Activated CD8-positive, alpha-beta memory T cell treated with anti-CD3 and anti-CD28 coated beads for 24 hours (primary cell): Measurements from ENCODE around the gene GALNTL6.

ENCODE experiments used
- DNase-seq: peaks from one replicate; pipeline ENCODE4 v3.0.0-alpha.2; 2020

The GALNTL6 gene

DNA sequence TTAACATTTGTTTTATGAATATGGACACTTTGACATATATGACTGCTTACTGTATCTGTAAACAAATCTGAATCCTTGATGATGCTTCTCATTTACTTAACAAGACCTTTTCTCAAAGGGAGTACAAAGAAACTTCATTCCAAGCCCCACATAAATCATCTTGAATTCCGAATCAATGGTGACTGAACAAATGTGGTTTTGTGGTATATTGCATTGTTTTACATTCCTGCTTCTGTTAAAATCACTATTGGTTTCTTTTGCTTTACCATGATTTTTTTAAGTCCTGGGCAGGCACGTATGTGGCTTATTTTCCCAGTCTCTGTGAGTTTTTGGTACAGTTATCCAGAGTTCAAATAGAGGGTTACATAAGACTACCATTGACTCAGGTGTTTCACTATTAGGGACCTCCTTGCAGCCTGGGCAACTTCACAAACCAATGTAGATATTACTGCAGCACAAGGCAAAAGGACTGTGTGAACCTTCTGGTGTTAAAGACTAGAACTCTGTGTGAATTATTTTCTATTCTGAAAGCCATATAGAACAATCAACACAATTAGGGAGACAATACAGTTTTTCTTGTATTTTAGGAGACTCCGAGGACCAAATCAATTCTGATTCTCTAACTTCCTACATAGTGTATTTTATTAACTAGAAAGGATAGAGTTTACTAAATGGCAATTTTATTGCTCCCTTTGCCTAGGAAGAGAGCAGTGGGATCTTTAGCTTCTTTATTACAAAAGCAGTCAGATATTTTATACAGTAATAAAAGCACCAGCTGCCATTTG, 196.4 kb downstream of the GALNTL6 start:
- no peak for DNase-seq

DNA sequence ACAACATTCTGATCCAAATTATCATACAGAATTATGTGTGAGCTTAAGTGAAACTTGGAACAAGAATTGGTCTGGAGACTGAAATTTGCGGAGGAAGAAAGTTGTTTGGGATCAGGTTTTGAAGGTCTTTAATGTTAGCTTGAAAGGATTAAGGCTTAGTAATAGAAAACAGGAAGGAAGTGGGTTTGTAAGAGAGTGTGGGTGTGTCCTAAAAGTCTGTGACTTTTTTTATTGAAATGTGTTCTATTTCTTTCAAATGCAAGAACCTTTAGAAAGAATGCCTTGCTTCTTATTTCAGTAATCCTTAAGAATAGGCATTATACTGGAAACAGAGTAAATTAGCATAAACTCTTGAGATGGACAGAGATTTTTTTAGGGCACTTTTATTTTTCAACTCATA, 198.0 kb downstream of the GALNTL6 start:
- DNase-seq, result no peak

DNA sequence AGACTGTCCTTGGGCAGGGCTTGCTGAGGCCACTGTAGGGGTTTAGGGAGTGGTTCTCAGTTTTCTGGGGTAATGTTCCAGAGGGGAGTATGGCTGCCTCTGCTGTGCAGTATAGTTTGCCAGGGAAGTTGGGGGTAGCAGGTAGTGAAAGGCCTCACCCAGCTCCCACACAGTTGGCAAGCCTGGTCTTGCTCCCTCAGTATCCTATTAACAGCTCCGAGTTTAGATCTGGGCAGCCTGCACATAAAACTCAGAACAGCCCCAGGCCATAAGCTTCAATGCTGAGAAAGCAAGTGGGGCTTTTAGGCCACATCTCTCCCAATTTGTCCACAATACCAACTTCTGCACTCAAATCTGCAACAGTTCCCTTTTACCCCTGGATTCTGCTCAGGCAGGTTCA, 205.2 kb downstream of the GALNTL6 start:
- no peak for DNase-seq

DNA sequence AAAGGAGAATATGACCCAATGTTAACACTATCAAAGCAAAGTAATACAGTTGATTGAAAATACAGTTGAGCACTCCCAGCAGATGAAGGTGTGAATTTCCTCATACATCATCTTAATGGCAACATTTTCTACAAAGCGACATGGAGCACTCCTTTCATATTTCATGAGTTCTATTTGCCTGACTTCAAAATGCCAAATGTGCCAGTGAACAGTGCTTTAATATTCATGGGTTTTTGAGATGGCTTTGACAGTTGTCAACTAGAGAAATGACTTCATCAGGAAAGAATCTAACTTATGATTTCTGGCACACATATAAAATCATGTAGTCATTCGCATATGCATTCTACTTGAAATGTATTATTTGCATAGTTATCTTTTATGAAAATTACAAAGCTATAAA, 222.4 kb downstream of the GALNTL6 start:
- DNase-seq, result no peak

DNA sequence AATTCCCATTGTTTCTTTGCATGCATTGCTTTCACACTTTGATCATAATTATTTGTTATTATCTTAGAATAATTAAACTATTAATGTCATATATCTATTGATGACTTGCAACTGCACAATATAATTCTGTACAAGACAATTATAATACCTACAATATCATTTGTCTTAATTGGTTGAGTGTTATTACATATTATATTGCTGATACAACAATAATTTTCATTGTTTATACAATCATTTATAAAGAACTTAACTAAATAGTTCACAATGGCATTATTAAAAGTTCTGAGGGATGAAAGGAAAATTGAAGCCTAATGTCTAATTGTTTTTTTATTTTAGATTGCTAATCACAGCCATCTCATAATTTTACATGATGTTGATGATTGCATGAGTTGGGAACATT, 227.6 kb downstream of the GALNTL6 start:
- no peak for DNase-seq

DNA sequence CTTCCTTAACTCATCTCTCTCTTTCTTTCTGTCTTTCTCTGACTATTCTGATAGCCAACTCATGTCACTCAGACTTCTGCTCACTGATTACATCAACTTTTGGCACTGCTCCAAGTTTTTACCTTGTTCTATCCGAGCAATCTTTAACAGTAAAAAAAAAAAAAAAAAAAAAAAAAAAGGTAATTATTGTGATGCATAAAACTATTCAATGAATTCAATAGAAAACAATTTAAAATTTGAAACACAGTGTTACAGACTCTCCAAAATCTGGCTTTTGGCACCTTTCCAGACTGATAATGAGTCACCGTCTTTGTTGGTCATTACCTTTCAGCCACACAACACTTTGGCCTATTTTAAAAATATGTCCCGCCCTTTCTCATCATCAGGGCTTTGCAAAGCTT, 229.5 kb downstream of the GALNTL6 start:
- no peak for DNase-seq

DNA sequence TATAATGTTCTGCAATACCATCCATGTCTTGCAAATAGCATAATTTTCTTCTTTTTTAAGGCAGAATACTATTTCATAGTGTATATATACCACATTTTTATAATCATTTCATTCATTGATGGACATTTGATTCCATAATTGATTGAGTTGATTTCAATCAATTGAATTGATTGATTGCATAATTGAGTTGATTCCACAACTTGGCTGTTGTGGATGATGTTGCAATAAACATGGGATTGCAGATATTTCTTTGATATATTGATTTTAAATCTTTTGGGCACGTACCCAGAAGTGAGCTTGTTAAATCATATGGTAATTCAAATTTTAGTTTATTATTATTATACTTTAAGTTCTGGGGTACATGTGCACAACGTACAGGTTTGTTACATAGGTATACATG, 232.8 kb downstream of the GALNTL6 start:
- DNase-seq, result no peak

DNA sequence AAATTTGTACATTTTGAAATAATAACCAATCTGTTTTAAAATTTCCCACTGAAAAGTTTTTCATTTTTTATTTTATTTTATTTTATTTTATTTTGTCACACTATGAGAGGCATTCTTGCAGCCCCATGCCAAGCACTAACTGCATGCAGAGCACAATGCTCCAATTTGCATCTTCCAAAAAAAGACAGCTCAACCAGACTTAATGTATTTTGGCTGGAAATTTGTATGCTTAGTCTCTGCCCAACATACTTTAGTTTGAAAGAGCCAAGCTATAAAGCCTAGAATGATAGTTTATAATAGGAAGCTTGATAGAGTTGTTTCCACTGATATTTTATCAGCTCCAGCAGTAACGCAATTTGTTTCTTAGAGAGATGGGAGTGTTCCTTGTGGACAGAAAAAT, 235.5 kb downstream of the GALNTL6 start:
- no peak for DNase-seq

DNA sequence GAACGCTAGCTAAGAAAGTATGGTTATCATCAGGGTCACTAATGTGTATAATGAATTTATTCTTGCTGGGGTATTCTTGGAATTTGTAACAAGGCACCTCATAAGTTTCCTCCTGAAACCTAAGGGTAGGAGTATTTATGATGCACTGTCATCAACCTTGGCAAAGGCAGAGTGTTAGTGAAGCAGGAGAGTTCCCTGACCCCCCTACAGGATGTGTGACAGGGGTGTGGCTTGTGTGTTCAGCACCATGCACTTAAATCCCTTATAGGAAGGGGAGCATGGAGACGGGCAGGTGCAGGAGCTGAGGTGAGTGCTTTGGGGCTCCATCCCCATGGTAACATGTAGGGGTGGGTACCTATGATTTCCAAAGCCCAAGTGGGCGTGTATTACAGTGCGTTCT, 237.7 kb downstream of the GALNTL6 start:
- DNase-seq, result no peak

DNA sequence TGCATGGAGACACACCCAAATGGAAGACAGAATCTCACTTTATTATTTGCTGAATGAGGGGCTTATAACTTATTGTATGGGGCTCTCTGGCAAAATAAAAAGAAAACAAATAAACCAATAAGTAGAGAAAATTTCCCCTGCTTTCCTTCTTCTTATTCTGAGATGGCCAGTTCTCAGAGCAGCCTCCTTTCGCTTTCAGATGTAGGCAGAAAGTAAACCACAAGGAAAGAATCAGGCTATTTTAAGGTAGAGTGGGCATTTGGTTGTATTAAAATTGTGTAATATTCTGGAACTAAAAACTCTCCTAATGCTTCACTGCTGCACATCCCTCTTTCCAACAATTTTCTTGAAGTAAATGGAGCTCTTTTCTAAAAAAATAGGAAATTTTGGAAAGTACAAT, 241.8 kb downstream of the GALNTL6 start:
- no peak for DNase-seq

DNA sequence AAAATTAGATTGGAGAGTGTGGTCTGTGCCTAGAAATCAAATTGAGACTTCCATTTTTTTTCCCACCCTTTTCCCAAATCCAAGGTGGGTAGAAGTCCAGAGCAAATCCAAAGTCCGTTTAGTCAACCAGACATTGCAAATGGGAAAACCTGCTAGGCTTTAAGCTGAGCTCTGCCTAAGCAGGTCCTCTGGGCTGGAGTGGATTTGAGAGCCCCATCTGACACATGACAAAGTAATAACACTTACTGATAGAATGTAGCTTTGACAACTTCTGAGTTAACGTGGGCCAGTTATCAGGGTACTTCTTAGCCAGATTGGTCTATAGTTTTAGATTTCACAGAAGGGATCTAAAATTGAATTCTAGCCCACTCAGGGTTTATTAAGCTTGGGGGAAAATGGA, 242.3 kb downstream of the GALNTL6 start:
- no peak for DNase-seq

DNA sequence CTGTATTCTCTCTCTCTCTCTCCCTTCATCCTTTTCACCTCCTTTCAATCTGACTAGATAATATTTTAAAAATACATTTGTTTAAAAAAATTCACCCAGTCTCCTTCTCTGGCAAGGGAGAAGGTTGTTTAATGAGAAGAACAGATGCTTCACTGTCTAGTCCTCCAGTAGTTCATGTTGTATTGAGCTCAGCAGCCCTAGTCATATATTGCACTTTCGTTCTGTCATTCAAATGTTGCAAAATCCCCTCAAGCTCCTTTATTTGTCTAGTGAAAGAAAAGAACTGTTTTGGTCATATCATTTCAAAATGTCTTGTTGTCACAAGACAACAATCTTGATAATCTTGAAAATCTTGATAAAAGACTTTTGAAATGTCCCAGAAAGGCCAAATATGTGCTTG, 248.0 kb downstream of the GALNTL6 start:
- DNase-seq, result no peak

DNA sequence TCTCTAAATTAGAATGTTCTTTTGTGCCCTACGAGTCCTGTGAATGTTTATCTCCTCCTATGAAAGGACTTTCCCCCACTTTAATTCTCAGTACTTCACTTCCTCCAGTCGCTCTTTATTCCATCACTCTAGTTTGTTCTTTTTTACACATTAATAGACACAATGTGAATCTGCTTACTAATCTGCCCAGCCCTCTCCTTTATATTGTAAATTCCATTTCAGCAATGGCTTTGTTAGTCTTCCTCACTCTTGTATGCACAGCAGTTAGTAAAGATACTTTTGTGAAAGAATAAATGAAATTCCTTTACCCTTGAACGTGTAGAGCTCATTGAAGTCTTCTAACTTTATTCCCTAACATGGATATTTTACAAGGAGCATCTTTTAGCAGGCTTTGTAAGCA, 255.3 kb downstream of the GALNTL6 start:
- no peak for DNase-seq

DNA sequence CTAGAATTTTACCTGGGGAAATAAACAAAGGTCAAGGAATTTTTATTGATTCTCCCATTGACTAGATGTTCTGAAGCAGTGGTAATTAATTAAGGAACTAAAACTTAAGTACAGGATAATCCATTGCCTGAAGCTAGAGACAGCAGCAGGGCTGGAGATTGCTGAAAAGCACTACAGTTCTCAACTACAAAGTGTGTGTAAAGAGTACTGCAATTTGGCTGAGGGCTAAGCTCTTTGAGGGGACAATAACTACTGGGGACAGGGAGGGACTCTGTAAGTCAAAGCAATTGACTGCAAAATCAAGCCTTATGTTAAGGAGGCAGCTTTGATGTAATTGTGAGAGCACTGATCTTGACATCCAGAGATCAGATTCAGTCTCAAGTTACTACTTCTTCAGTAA, 260.4 kb downstream of the GALNTL6 start:
- no peak for DNase-seq

DNA sequence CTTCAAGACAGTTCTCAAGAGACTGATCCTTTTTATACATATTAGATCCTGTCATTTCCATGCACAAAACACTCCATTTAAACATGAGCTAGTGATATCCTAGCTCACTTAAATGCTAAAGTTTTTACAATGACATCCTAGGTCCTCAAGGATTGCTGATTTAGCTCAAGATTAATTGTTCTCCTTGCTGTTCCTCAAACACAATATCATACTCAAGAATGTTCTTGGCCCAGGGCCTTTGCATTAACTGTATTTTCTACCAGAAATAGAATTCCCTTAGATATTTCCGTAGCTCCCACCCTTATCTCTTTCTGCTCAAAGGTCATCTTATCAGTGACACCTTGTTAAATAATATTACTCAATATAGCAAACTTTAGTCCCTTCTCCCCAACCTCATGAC, 270.1 kb downstream of the GALNTL6 start:
- DNase-seq, result no peak

DNA sequence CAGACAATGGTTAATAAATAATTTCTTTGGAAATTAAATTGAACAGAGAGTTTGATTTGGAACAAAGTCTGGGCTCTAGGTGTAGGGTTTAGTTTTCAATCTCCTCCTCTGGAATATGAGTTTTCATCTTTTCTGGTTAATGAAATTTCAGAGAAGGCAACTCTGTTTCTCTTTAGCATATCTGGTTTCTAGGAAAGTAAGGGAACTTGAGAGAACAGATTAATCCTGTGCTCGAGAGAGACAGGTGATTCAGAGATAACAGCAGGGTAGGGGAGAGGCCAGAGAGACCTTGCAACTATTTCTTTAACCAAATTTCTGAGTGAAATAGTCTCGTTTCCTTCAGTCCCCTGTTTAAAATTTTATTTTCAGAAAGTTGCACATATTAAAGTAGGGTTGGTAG, 275.4 kb downstream of the GALNTL6 start:
- no peak for DNase-seq

DNA sequence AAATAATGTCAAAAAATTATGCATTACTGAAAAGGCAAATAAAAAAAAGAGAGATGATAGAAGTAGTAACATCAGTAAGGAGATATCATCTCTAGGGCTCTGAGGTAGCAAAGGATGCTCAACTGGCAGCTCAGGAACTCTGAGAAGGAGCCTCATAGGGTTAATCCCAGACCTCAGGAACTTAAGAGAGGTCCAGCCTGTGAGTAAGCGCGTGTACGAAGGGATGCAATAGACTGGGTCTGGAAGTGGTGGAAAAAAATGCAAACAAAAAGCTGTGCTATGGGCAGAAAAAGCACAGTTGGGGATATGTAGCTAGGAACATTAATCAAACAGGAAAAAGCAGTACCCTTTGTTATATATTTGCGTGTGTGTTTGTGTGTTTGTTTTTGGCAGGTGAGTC, 282.0 kb downstream of the GALNTL6 start:
- DNase-seq, result no peak

DNA sequence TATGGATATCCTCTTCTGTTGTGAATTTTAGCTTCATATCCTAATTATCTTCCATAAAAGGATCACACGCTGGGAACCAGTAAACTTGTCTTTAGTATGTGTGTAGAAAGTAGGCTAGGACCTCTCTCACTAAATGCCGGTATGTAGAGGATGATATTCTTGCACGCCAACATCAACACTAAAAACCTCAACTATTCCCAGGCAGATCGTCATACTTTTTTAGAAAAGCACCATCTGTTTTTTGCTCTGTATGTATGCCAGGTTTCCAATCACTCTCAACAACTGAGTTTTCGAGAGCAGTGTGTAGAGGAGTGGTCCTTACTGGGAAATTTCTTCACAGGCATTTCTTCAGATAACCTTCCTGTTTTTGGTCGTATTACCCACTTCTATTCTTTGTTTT, 283.6 kb downstream of the GALNTL6 start:
- DNase-seq, result no peak

DNA sequence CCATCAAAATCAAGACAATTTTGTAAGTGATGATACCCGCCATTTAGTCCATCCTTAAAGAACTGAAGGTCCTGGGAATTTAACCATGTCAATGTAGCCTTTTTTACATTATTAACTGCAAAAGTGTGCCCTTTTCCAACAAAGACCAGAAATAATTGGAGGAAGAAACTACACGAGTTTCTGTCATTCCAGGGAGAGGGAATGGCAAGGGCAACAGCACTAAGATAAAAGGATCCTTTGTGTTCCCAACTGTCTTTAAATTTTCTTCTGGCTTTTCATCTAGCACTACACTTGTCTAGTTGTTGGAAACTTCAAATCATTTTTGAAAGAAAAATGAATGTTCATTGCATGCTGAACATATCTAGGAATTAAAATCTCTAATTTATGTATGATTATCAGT, 286.2 kb downstream of the GALNTL6 start:
- DNase-seq, result no peak

DNA sequence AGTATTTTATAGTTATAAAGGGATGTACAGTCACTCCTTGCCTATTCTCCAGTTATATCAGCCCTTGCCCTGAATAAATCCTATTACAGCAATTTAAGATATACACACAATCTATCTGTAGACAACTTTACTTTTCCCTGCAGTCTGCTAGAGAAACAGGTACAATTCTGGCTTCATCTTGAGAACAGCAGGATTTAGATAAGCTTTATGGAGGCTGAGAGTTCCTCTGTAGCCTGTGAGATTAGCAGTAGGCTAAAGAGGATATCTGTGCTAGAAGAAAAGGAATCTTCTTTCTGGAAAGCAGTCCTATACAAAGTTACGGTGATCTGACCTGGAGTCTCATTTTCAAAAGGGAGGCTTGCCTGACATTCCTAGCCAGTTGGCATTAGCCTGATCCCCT, 290.3 kb downstream of the GALNTL6 start:
- DNase-seq, result no peak

DNA sequence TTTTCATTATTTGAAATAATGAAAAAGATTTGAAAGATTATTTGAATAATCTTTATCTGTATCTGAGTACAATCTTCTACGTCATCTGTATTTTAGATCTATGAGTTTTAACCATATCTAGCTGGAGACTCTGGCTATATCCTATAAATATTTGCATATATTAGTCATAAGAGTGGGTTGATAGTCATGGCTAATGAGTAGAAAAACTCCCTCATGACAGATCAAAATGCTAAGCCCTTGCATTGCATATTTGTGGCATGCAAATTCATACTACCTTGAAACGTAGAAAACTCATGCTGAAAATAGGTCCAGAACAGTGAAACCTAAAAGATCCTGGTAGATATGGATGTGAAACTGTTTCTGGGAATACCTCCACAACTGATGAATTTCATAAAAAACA, 291.3 kb downstream of the GALNTL6 start:
- no peak for DNase-seq

DNA sequence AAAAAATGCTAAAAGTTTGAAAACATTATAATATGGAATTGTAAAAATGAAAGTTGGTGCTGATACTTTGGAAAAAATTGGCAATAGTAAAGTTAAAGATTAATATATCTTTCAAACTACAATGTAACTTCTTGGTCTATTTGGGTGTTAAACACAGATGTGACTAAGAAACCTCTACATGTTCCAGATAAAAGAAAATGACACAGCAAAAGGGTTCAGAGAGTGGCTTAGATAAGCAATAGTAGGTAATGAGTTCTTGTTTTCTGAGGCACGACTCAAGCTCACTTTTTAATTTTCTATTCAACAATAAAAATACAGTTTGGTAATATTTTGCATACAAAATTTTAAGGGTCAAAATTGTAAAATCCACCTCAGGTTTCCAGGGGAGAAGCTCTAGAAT, 292.7 kb downstream of the GALNTL6 start:
- no peak for DNase-seq

DNA sequence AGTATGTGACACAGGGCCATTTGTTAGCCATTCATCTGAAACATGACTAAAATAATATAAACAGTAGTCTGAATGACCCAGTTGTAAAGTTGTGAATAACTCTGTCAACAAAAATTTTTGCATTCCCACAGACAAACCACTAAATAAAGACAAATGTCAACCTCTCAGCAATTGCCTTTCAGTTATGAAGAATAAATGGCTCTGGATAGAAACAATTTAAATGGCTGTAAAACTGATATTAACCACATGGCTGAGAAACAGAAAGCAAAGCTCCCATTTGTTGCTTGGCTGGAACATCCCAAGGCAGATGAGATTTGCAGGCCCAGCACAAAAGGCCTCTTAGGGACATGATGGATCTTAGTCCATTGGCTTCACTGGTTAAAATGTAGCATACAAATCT, 296.3 kb downstream of the GALNTL6 start:
- no peak for DNase-seq

DNA sequence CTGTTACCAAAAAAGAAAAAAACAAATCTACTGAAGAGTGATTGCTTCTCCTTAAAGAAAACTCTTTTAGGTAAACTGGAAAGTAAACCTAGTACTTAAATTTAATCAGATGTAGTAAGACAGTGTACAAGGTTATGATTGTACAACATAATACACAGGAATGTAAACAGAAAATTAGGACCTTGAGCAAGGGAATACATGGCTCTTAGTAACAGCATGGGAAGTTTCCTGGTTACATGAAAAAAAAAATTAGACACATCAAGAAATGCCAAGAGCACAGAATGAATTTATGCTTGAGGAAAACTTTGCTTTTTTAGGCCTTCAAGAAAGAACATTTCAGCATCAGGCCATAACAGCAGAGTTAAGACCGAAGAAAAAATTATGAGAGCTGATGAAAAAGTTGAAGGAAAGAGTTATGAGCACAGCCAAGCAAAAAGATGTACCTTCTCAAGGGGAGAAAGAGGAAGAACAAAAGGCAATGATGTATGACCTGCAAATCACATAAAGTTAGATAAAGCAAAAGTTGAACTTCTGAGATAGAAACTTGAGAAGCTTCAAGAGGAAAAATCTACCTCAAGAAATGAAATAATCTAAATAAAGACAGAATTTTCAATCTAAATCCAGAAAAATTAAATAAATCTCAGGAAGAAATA, 311.6 kb downstream of the GALNTL6 start:
- DNase-seq, result no peak

DNA sequence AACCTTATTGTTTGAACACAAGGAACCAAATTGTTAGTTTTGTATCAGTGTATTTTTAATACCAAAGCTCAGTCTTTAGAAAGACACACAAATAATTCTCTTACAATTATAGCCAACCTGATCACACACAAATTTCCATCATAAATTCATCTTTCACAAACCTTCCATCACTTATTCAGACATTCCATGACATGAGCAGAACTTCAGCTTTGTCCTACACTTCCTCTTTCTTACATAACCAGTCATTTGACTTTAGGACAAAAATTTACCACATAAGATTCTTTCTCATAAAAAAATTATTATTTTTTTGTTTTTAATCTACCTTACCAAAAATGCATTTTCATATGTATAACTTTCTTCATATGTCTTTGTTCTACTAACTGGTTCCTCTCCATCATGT, 312.2 kb downstream of the GALNTL6 start:
- DNase-seq, result no peak
